ENCODE results near the gene SCN5A.

The SCN5A gene

DNA sequence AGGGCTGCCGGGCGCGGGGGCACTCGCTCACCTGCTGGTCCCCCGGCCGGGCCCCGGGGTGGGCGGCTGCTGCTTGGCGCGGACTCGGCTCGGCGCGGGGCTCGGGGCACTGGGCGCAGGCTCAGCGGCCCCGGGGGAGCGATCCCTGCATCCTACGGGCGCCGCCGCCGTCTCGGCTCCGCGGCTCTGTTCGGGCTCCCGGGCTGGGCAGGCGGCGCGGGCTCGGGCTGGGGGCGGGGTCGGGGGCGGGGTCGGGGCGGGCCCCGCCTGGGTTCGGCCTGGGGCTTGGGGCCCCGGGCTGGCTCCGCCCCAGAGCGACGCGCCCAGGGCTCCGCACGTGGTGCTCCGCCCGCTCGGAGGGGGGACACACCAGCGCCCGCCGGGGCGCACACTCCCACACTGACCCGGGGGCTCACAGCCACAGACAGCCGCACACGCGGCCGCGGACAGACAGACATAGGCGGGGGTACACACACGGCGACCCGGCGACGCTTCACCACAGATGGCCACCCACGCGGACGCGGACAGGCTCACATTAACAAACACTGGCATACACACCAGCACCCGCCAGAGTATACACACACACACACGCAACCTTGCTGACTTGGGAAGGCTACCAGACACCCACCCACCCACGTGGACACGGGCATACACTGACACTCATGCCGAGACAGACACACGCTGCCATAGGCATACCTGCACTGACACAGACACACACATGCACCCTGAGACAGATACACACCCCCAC lies at the start of gene SCN5A:
SCN5A (minus strand) TSS at position 188 of the 748 bp plus-strand sequence. CDS start 16,380 bp downstream, outside the sequence.
- DNase-seq (ENCODE audit: low read depth): no peak

DNA sequence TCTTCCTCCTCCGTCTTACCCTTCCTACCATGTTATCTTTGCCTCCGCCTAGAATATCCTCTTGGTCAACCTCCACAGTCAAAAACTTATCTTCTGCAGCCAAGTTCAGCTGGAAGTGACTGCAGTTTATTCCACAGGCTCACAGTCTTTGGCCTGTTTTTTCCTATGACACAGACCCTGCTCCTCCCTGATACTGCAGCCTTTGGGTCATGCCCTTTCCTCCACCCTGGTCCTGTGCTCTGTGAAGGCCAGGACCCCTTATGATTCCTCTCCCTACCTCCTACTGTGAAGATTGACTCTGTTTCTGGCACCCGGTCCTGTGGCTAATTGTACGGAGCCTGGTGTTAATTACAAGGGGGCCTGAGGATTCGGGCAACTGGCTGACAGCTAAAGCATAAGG lies 49.3 kb upstream of the SCN5A start:
- no peak for DNase-seq (ENCODE audit: low read depth)

DNA sequence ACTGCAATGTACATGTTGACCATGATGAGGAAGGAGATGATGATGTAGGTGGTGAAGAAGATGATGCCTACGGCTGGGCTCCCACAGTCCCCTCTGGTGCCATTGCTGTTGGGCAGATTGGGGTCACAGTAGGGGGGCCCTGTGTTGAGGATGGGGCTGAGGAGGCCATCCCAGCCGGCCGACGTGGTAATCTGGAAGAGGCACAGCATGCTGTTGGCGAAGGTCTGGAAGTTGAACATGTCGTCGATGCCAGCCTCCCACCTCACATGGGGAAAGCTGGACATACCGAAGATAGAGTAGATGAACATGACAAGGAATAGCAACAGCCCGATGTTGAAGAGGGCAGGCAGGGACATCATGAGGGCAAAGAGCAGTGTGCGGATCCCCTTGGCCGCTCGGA lies 48.6 kb upstream of the SCN5A start:
- DNase-seq (ENCODE audit: low read depth): no peak

DNA sequence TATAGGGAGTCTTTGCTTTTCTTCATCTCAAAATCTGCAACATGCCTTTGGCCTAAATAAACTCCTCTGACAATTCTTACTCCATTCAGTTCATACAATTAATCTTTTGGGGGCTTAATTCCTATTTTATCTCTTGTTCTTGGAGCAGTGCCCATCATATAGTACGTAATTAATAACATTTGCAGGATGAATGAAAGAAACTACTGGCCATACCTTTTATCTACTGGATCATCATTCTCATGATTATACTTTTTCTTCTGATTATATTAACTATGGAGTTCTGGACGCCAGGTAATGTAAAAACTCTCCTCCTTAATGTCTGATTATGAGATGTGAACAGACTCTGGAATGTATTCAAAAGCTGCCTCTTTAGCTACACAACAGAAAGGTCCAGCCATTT lies 46.5 kb upstream of the SCN5A start:
- no peak for DNase-seq (ENCODE audit: low read depth)

DNA sequence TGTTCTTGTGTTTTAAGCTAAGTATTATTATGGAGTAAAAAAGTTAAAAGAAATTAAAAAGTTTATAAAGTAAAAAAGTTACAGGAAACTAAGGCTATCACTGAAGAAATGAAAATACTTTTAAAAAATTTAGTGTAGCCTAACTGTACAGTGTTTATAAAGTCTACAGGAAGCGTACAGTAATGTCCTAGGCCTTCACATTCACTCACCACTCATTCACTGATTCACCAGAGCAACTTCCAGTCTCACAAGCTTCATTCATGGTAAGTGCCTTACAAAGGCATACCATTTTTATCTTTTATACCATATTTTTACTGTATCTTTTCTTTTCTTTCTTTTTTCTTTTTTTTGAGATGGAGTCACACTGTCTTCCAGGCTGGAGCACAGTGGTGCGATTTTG lies 40.7 kb upstream of the SCN5A start:
- no peak for DNase-seq (ENCODE audit: low read depth)

GRCh38 chr3:38689774-38690173 lies 40.3 kb upstream of the SCN5A start:
- no peak for DNase-seq (ENCODE audit: low read depth)

DNA sequence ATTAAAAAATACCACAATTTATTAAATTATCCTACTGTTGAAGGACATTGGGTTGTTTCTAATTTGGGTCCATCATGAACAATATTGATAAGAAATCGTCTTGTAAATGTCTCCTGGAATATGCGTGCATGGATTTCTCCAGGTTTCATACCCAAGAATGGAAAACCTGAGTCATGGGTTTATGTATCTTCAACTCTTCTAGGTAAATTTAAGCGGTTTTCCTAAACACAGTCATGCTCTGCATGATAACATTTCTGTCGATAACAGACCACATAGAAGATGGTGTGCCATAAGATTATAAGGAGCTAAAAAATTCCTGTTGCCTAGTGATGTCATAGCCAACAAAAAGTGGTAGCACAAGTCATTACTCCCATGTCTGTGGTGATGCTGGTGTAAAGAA lies 39.9 kb upstream of the SCN5A start:
- no peak for DNase-seq (ENCODE audit: low read depth)

- no peak for DNase-seq (ENCODE audit: low read depth)
These were observed 37.8 kb upstream of the SCN5A start for GRCh38 chr3:38687321-38687720.

DNA sequence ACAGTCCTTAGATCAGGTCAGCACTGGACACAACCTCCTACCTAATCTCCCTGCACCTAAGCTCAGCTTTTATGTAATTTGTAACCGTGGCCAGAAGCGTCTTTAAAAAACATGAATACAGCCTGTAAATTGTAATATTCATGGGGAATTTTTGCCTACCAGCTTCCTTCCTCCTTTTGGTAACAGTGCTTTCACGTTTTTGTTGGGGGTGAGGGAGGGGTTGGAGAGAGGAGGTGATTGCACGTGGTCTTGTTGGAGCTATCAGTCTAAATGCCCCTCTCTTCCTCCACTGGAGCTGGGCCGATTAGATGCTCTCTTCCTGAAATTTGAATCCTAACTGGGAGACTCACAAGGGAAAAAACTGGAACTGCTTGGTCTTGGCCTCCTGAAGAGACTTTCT lies 35.1 kb upstream of the SCN5A start:
- no peak for DNase-seq (ENCODE audit: low read depth)

GRCh38 chr3:38669668-38670067 lies 20.2 kb upstream of the SCN5A start:
- DNase-seq (ENCODE audit: low read depth): no peak

GRCh38 chr3:38662544-38662943 lies 13.1 kb upstream of the SCN5A start:
- peak; percentile 11 for DNase-seq (ENCODE audit: low read depth)

DNA sequence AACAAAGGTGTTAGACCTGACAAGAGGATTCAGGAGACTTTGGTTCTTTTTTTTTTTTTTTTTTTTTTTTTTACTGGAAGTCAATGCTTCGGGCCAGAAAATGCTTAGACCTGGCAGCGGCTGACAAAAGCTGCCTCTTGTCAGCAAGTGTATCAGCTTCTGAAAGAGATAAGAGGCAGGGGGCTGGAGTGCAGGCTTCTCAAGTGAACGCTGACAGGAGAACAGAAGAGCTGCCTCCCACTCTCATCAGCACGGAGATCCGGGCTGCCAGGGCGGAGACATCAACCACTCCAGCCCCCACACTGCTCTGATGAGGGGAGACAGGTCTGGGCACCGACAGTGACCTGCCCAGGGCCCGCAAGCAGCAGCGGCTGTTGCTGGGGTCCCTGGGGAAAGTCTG lies 9.4 kb upstream of the SCN5A start:
- DNase-seq (ENCODE audit: low read depth): no peak

DNA sequence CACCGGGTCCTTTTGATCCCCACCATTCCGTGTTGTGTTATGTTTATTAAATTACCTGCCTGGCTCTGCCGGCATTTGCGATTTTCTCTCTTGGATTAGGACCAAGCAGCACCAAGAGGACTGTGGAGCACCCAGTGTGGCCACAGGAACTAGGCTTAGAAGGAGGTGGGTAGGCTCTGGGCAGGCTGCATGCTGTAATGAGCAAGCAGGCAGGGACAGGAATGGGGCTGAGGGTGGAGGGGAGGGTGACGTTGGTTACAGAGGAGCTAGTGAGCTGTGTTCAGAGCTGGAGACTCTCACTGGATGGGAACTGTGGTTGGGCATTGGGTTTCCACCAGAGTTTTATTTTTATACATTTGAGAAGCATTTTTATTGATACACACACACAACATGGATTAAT lies 7.9 kb upstream of the SCN5A start:
- DNase-seq (ENCODE audit: low read depth): no peak

DNA sequence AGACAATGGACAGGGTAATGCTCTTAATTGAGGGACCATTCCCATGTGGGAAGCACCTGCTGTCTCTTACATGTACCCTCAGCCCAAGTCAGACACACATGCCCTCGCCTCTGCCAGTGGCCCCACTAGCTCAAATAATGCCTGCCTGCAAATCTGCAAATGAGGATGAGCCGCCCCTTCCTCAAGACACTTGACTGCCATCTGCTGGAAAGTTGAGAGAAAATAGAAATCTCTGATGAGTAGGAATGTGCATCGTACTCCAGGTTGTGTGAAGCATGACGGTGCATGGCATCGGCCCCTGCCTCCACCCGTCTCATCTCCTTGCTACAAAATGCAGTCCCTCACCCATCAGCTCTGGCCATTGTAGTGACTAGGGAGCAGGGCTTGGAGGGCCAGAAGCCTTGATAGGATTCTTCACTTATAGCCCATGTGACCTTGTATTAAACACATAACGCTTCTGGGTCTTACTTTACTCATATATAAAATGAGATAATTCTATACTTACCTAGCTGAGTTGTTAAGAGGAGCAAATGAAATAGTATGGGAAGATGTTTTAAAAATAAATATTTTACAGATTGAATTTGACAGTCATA lies 6.3 kb upstream of the SCN5A start:
- DNase-seq (ENCODE audit: low read depth): no peak

DNA sequence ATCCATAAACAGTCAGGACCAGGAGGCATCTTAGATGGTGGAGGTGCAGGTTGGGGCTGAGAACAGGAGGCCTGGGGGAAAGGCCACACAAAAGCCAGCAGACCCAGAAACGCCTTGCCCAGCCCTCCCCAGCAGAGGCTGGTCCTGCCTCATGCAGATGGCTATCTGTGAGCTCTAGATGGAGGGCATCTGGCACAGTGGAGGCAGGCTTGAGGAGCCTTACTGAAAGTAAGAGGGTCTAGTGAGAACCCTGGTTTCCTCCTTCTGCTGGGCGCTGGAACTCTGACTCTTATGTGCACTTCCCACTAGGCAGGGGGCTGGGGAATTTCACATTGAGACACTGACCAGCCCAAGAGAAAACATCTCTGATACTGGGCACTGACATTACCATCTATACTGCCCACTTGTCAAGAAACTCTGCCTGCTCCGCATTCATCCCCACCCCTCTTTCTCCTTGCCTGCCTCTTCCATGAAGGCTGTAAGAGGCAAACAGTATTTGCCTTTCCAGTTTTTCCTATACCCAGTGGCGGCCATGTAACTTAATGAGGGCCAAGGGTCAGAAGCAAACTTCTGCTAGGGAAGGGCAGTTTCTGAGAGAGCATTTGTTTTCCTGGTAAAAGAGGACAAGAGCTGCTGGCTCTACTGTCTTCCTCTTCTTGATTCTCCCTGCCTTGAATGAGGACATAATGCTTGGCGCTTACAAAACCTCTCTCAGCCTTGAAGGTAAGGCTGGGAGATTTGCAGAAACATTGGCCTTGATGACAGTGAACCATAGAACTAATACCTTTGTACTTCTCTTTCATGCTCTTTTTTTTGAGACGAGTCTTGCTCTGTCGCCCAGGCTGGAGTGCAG lies 4.4 kb upstream of the SCN5A start:
- DNase-seq (ENCODE audit: low read depth): no peak

DNA sequence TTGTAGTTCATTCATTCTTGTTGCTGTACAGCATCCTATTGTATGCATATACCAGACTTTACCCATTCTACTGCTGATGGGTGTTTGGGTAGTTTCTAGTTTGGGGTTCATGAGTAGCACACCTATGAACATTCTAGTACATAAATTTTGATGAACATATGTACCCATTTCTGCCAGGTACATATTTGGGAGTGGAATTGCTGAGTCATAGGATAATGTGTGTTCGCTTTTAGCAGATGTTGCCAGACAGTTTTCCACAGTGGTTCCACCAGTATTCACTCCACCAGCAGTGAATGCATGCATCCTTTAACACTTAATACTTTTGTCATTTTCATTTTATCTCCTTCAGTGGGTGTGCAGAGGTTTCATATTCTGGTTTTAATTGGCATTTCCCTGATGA lies 3.4 kb upstream of the SCN5A start:
- no peak for DNase-seq (ENCODE audit: low read depth)

- DNase-seq (ENCODE audit: low read depth): no peak
These were observed 1.8 kb upstream of the SCN5A start for GRCh38 chr3:38651153-38651789.

GRCh38 chr3:38650248-38650951 lies 913 bp upstream of the SCN5A start:
- DNase-seq (ENCODE audit: low read depth): no peak

DNA sequence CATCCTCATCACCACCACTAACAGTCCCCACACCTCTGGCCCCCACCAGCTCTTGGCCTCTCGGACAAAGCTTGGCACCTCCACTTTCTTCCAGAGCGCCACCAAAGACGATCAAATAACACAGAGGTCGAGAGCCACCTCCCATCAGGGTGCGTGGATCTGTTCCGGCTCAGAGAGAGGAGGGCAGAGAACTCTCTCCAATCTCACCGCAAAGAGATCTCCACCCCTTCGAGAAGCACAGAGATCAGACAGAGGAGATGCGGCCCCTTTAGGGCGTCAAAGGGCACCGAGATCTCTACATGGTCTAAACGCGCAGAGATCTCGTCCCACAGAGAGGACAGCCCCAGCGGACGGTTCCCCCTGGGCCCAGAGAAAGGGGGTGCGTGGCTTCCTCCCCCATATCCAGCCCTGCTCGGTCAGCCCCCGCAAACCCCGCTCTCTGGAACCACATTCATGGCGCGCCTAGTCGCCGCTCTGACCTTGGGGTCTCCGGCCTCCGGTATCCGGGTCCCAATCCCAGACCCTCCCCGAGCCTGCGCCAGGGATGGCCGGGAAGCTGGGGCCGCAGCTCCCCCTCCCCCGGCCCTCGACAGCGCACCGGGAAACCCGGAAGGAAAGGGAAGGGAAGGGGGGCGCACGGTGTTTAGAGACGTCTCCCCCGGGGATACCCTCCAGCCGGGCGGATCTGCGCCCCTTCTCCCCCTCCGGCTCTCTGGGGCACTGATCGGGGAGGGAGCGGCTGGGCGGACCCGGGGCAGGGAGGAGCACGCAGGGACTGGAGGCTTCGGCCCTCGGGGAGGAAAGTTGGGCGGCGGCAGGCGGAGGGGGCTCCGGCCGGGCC lies 608 bp downstream of the SCN5A start:
- no peak for DNase-seq (ENCODE audit: low read depth)

DNA sequence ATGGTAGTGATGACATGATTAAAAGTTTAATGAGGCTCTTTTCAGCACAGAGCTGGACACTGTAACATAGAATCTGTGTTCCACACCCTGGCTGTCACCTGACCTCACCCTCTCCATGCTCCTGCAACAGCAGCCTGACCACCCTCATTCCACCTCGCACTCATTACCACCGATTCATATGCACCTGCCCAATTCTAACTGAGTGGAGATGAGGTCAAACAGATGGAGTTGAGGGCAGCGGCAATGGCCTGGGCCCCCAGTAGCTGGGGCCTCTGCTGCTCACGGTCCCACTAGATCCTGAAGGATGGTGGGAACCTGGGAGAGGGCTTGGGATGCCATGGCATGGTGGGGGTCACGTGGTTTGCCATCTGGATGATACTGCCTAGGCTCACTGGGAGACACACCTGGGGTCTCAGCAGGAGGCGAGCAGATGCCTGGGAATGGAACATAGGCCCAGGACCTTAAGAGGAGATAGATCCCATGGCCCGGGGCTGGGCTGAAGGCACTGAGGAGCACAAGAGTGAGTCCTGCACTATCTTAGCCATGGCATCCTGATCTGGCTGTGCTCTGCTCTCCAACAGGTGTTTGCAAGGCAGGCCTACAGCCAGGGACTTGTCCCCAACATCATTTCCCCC lies 1.3 kb downstream of the SCN5A start:
- DNase-seq (ENCODE audit: low read depth): no peak
